GM19099 (cell line): ENCODE measurements around the gene TANC1.

Experiments used
- POLR2A ChIP-seq: IDR thresholded peaks from 3 replicates; pipeline ENCODE4 v1.6.1; 2011; ENCODE audit warnings: low read depth; ENCODE audit not compliant: insufficient read length; ENCODE audit errors: extremely low read depth

Gene TANC1

DNA sequence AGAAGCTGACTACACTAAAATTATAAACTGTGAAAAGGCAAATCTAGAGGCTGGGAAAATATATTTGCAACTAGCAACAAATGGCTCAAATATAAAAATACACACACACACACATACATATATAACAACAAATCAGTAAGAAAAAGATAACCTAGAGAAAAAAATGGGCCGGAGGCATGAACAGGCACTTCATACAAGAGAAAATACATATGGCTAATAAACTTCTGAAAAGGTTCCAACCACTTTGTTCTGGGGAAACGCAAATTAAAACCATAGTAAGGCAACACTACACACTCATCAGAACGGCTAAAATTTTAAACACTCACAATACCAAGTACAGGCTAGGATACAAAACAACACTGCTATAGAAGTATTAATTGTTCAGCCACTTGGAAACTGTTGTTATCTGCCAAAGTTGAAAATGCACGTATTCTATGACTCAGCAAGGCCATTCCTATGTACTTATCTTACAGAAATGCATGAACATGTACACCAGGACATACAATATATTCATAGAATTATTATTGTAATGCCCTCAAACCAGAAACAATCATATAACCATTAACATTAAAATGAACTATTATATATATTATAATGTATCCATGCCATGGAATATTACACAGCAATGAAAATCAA, 302.4 kb downstream of the TANC1 start:
- TF ChIP-seq POLR2A = no peak

DNA sequence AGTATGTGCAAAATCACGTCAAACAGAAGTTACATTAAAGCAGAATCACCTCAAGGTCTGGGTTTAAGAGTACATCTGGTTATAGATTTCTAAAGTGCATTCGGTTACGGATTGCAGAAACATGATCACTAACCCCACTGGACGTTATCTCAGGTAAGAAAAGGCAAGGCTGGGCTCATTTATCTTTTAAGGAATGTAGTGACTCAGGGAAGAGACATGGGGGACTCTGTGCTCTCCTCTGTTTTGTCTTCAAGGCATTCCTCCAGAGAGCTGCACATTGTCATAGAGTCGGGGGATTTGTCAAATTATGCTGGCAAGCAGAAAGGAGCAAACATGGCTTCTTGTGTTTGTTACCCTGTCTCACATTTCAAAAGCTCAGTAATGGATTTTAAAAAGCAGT, 303.7 kb downstream of the TANC1 start:
- TF ChIP-seq POLR2A = no peak

DNA sequence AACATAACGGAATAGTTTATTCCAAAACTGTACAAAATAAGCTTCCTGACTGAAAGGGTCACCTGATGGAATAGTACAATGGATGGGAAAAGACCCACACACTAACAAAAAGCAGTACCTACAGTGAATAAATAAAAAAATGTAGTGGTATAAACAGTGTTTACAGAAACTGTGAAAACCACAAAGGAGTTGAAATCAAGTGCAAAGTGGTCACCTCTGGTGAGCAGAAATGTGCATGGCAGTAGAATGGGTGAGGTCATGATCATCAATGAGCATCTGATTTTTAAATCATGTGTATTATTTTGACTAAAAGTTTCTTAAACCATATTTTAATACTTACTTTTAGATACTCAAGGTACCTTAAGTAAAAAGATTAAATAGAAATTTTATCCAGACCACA, 306.7 kb downstream of the TANC1 start:
- no peak for TF ChIP-seq POLR2A

DNA sequence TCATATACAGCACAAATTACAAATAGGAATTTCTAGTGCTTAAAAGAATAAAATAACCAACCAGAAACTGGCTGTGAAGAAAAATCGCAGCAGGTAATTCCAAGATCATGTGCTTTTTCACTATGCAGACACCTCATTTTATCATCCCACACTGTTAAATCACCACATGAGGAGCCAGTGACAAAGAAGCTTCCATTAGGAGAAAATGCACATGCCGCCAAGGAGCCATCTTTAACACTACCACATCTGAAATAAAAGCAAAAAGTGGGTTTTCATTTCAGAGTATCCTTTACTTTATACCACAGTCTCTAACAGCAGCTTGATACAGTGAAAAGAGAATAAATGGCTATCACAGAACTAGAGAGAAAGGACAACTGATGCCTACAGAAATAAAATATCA, 311.3 kb downstream of the TANC1 start:
- no peak for TF ChIP-seq POLR2A

DNA sequence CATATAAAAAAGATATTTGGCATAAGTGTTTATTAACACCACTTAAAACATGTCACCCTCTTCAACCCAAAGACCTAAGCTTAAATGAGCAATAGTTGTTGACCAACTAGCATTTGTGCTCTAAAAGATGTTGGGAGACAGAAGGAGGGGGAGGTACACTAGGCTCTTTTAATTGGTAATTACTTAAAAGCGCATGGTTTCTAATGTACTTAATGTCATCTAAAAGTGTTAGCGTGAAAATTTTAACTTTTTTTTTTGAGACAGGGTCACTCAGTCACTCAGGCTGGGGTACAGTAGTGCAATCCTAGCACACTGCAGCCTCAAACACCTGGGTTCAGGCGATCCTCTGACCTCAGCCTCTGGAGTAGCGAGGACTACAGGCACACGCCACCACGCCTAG, 312.6 kb downstream of the TANC1 start:
- no peak for TF ChIP-seq POLR2A
